Duodenal mucosa (tissue), 2 donors: ENCODE data around the gene ARIH2.
"Not testable (repeated sequence)": the region's sequence is repeated elsewhere in the genome, so short reads cannot be mapped to it uniquely, and the experiment has no call there.

Source experiments
- H3K27ac ChIP-seq: one replicate; pipeline ENCODE4 v1.7.0; 2013; ENCODE audit warnings: low read depth, low read length
- H3K27me3 ChIP-seq, 2 donors: one replicate each; pipeline ENCODE4 v1.7.0; 2013; ENCODE audit warnings: low read length in 2 of 2, control low read depth in 1 of 2; ENCODE audit not compliant: insufficient read depth in 2 of 2, control insufficient read depth in 1 of 2
- H3K36me3 ChIP-seq, 2 donors: one replicate each; pipeline ENCODE4 v1.7.0; 2013; ENCODE audit warnings: low read length in 2 of 2, control low read depth in 1 of 2; ENCODE audit not compliant: insufficient read depth in 2 of 2, control insufficient read depth in 1 of 2
- H3K4me1 ChIP-seq, 2 donors: one replicate each; pipeline ENCODE4 v1.7.0; 2013; ENCODE audit warnings: low read length in 2 of 2, control low read depth in 1 of 2; ENCODE audit not compliant: insufficient read depth in 2 of 2, control insufficient read depth in 1 of 2
- H3K4me3 ChIP-seq, 2 donors: one replicate each; pipeline ENCODE4 v1.7.0; 2013; ENCODE audit warnings: low read length in 2 of 2, low read depth in 1 of 2
- H3K9ac ChIP-seq, 2 donors: one replicate each; pipeline ENCODE4 v1.7.0; 2013; ENCODE audit warnings: low read length in 2 of 2, low read depth in 1 of 2
- H3K9me3 ChIP-seq, 2 donors: one replicate each; pipeline ENCODE4 v1.7.0; 2013; ENCODE audit warnings: low read length in 2 of 2, control low read depth in 1 of 2; ENCODE audit not compliant: control insufficient read depth in 1 of 2

Gene ARIH2

DNA sequence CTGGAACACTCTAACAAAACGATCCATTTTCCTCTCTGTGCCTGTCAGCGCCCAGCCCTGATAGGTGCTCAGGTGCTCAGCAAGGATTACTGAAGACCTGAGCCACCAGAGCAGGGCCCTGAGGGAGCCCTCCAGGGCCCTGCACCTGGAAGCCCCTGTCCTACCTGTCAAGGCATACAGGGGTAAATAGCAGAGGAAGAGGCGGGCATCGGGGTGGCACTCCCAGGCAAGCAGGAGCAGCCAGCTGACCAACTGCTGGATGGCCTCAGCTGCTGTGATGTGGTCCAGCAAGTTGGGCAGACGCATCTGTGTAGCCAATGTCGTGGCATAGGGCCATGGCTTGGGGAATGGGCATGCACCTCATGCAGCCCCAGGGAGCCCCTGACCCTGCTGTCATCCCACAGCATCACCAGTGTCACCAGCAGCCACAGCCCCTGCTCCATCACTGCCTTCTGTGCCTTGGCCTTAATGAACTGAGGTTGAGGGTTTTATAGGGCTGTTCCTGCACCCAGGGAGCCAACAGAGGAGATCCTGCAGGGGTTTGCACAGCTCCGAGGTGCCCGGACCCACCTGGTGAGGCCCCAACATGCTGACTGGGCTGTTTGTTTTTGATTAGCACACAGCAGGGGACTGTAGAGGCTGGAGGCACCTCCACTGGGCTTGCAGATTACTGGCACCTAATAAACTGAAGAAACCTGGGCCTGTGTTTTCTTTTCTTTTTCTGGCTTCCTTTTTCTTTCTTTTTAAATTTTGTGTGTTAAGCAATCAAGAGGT is 80.6 kb downstream of the ARIH2 start:
- H3K27me3 ChIP-seq = no peaks in the 10 kb centered on the region
- no peaks in the 10 kb centered on the region for H3K9me3 ChIP-seq
- no peak overlapping the region for H3K9ac ChIP-seq
- H3K36me3 ChIP-seq = peaks cover 8 to 22% of the 10 kb centered on the region in 2 donors
- no peak overlapping the region for H3K27ac ChIP-seq
- H3K4me1 ChIP-seq = no peaks in the 10 kb centered on the region
- no peak overlapping the region for H3K4me3 ChIP-seq

DNA sequence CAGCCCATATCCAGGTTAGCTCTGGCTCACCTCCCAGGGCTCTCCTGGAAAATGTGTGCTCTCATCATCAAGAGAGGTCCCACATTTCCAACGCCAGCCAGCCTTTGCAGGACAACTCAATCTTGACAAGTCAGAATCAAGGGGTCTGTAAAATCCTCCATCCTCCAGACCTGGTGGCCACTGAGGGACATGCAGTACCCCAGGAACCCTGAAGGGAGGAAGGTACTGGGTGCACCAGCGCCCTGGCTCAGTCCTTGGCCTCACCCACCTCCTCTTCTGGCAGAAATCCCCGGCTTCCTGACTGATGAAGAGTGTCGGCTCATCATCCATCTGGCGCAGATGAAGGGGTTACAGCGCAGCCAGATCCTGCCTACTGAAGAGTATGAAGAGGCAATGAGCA is 82.5 kb downstream of the ARIH2 start:
- Histone ChIP-seq H3K36me3 (peaks cover 8 to 17% of the 10 kb centered on the region in 2 donors), H3K9me3 (no peaks in the 10 kb centered on the region), H3K27ac (no peak overlapping the region), H3K4me3 (no peak overlapping the region), H3K27me3 (no peaks in the 10 kb centered on the region), H3K4me1 (peaks cover 2 to 6% of the 10 kb centered on the region in 2 donors), H3K9ac (no peak overlapping the region)

DNA sequence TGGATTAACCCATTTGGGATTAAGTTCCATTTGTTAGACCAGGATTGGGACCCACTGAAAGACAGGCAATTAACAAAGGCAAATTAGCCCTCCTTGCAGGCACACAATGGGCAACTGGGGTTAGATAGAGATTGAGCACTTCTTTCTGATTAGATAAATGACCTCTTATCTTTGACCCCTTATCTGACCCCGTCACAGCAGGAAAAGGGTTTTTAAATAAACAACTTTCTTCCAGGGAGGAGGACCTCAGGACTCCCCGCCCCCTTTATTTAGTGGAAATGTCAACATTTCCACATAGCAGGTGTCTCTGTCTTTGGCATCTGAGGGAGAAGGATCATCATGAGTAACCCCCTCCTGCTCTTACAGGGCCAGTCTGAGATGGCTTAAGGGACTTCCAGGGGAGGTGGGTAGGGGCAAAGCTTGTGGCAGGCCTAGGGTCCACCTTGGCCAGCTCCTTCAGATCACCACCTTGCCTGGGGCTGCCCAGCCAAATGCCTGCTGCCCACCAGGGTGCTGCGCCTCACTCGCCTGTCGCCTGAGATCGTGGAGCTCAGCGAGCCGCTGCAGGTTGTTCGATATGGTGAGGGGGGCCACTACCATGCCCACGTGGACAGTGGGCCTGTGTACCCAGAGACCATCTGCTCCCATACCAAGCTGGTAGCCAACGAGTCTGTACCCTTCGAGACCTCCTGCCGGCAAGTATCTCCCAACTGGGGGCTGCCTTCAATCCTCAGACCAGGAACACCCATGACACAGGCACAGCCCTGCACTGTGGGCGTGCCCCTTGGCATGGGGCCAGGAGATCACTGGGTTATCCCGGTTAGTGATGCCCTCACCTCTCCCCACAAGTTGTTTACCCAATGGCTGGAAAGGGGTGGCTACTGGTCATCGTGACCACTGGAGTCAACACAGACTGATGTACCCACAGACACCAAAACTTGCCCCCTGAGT is 86.0 kb downstream of the ARIH2 start:
- Histone ChIP-seq H3K36me3 (peaks cover 0 to 8% of the 10 kb centered on the region in 2 donors), H3K27ac (no peak overlapping the region), H3K4me1 (peaks cover 15 to 19% of the 10 kb centered on the region in 2 donors), H3K27me3 (no peaks in the 10 kb centered on the region), H3K9ac (no peak overlapping the region), H3K4me3 (no peak overlapping the region), H3K9me3 (no peaks in the 10 kb centered on the region)

DNA sequence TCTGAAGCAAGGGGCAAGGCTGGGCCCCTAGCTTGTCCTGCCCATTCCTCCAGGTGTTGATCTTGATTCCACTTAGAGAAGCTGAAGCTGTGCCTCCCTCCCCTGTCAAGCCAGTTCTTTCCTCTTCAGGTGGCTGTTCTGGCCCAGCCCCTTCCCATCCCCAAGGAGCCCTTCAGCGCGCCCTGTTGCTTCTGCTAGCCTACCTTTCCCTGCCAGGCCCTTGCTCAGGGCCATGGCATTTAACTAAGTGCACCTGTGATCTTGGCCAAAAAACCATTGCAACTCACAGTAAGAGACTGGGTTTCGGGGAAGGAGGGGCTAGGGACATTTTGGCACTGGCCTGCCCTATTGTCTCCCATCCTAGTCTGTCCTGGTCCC is 86.7 kb downstream of the ARIH2 start:
- H3K9me3 ChIP-seq = no peaks in the 10 kb centered on the region
- H3K4me1 ChIP-seq = peaks cover 15 to 19% of the 10 kb centered on the region in 2 donors
- H3K9ac ChIP-seq = no peak overlapping the region
- peaks cover 0 to 8% of the 10 kb centered on the region in 2 donors for H3K36me3 ChIP-seq
- no peaks in the 10 kb centered on the region for H3K27me3 ChIP-seq
- no peak overlapping the region for H3K27ac ChIP-seq
- H3K4me3 ChIP-seq = no peak overlapping the region

DNA sequence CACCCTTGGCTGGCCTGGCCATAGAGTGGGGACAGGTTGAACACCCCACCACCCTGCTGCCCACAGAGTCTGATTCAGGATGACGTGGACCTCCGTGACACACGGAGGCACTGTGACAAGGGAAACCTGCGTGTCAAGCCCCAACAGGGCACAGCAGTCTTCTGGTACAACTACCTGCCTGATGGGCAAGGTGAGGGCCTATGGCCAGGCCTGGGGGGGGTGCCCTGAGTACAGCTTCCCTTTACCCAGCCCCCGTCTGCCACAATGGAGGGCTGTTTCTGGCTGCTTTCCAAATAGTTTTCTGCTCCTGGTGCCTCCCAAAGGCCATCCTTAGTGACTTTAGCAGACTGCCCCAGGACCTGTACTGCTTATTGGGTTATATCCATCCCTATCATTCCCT is 87.4 kb downstream of the ARIH2 start:
- peak overlapping the region; percentile 98 to 99 for H3K9ac ChIP-seq

DNA sequence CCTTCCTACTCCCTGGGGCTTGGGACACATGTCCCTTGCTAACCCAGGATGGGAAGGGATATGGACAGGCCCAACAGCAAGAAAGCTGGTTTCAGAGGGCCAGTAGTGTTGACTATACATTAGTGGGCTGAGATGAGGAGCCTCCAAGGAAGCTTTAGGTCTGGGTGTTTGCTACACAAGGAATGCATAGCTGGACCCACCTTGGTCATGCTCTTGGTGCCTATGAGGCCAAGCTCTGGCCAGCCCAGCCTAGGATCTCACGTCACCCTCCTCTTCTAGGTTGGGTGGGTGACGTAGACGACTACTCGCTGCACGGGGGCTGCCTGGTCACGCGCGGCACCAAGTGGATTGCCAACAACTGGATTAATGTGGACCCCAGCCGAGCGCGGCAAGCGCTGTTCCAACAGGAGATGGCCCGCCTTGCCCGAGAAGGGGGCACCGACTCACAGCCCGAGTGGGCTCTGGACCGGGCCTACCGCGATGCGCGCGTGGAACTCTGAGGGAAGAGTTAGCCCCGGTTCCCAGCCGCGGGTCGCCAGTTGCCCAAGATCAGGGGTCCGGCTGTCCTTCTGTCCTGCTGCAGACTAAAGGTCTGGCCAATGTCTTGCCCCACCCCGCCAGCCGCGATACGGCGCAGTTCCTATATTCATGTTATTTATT is 87.9 kb downstream of the ARIH2 start:
- no peaks in the 10 kb centered on the region for H3K27me3 ChIP-seq
- peak overlapping the region; percentile 98 to 99 for H3K9ac ChIP-seq
- peak overlapping the region; percentile 90 to 94 for H3K4me3 ChIP-seq
- H3K4me1 ChIP-seq = peaks cover 15 to 19% of the 10 kb centered on the region in 2 donors
- no peaks in the 10 kb centered on the region for H3K9me3 ChIP-seq
- H3K36me3 ChIP-seq = peaks cover 0 to 13% of the 10 kb centered on the region in 2 donors
- H3K27ac ChIP-seq = peak overlapping the region; percentile 98

More for the DNA sequence above, 87.4 kb downstream of the ARIH2 start:
- no peaks in the 10 kb centered on the region for H3K27me3 ChIP-seq
- H3K4me1 ChIP-seq = peaks cover 15 to 19% of the 10 kb centered on the region in 2 donors
- peak overlapping the region; percentile 98 for H3K27ac ChIP-seq
- peaks cover 0 to 8% of the 10 kb centered on the region in 2 donors for H3K36me3 ChIP-seq
- no peaks in the 10 kb centered on the region for H3K9me3 ChIP-seq
- H3K4me3 ChIP-seq = peak overlapping the region; percentile 90 to 94

DNA sequence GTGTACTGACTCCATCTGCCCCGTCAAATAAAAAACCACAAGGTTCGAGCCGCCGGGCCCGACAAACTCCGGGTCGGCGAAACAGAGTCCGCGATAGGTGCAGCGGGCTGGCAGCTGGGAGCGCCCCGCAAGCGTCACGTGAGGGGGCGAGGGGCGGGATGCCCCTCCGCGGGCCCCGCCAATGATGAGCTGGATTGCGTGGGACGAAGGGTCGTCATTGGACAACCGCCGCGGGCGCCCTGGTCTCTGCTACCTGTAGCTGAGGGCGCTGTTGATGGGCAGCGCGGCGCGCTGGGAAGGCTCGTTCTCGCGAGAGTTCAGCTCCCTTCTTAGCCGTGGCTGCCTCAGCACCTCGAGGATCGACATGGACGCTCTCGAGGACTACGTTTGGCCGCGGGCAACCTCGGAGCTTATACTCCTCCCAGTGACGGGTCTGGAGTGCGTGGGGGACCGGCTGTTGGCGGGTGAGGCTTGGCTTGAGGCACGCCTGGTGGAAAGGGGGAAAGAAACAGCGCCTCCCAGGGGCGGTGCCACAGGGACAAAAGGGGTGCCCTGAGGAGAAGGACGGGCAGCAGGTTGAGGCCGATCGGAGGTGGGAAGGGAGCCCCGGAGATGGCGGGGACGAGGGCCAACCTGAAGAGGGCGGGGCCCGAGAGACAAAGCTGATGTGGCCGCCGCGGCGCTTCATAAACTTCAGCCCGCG is 88.6 kb downstream of the ARIH2 start, which contains the start of gene WDR6:
TSS of gene WDR6 (plus strand) at position 324 of the 703 bp plus-strand sequence. CDS start at position 365, 41 bp downstream.
- Histone ChIP-seq H3K36me3 (peaks cover 0 to 14% of the 10 kb centered on the region in 2 donors), H3K9ac (peak within 1 kb of the TSS; percentile 98 to 99), H3K27ac (peak within 1 kb of the TSS; percentile 98), H3K4me1 (peaks cover 15 to 19% of the 10 kb centered on the region in 2 donors), H3K27me3 (no peaks in the 10 kb centered on the region), H3K4me3 (peak within 1 kb of the TSS; percentile 90 to 94), H3K9me3 (no peaks in the 10 kb centered on the region)

DNA sequence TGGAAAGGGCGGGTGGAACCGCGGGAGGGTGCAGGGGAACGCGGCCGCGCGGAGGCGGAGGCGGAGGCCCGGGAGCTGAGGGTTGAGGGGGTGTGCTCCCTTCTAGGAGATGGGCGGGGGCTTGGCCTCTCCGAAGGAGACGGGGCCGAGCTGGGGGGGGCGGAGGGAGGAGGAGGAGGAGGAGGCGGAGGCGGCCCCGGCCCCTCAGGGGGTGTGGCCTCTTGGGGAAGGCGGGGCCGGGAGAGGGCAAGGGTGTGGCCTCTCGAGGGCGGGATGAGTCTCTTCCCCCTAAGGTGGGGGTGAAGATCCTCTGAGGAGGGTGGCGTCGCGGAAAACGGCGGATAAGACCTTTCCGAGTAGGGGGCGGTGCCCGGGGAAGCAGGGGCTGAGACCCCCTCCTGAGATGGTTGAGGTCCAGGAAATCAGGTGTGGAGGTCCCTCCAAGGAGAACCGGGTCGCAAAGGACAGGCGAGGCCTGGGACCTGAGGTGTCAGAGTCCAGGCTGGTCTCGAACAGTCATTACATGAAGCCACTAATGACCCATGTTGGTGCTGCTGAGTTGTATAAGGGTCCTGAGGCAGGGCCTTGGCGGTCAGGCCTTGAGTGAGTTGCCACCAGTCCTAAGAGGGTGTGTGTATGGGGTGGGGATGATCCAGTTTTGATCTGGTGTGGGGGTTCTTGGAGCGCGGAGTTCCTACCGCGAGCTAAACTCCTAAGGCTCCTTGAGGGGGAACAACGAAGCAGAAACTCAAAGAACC is 89.3 kb downstream of the ARIH2 start:
- H3K27ac ChIP-seq = peak overlapping the region; percentile 98
- H3K36me3 ChIP-seq = peaks cover 0 to 19% of the 10 kb centered on the region in 2 donors
- H3K27me3 ChIP-seq = no peaks in the 10 kb centered on the region
- no peaks in the 10 kb centered on the region for H3K9me3 ChIP-seq
- H3K4me3 ChIP-seq = peak overlapping the region; percentile 90 to 94
- peaks cover 15 to 19% of the 10 kb centered on the region in 2 donors for H3K4me1 ChIP-seq
- peak overlapping the region; percentile 98 to 99 for H3K9ac ChIP-seq

DNA sequence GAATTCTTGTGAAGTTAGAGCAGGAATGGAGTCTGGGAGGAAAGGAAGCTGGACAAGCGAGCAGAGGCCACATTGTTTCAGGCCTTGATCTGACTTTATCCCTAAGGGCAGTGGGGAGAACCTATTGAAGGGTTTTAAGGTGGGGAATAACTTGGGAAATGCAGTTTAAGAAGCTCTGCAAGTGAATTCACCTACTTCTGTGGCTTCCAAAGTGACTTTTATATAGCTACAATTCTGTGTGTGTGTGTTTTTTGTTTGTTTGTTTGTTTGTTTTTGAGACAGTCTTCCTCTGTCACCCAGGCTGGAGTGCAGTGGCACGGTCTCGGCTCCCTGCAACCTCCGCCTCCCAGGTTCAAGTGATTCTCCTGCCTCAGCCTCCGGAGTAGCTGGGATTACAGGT is 90.0 kb downstream of the ARIH2 start:
- H3K27me3 ChIP-seq, H3K27ac ChIP-seq, H3K9me3 ChIP-seq: not testable (repeated sequence)
- peaks cover 15 to 19% of the 10 kb centered on the region in 2 donors for H3K4me1 ChIP-seq
- H3K9ac ChIP-seq = peak overlapping the region in 1 of 2 donors; percentile 40
- H3K36me3 ChIP-seq = peaks cover 2 to 25% of the 10 kb centered on the region in 2 donors
- H3K4me3 ChIP-seq = peak overlapping the region; percentile 90 to 94
